Osteoblast (primary cell): Measurements from ENCODE around the gene LPAR1. TPM values are rescaled to one million over a fixed set of nuclear protein-coding genes. Genes with fewer than 3 reads are reported as not detected.
A peak's percentile ranks its signal among the peaks of the same experiment; 100 is the strongest.

Experiments used
- DNase-seq: peaks from one replicate; pipeline ENCODE4 v3.0.0; 2011; ENCODE audit warnings: low spot score, mixed read lengths; ENCODE audit not compliant: insufficient read length; ENCODE audit errors: missing footprints
- H2AFZ ChIP-seq: 2 replicates; pipeline ENCODE4 v1.6.0; 2011; ENCODE audit warnings: mild to moderate bottlenecking, low read length
- H3K27ac ChIP-seq: 2 replicates; pipeline ENCODE4 v1.5.1; 2011; ENCODE audit warnings: mild to moderate bottlenecking, low read depth, low read length, moderate library complexity
- H3K27me3 ChIP-seq: 2 replicates; pipeline ENCODE4 v1.6.0; 2012; ENCODE audit warnings: mild to moderate bottlenecking, control low read depth, inconsistent platforms, low read length, moderate library complexity; ENCODE audit not compliant: insufficient read depth
- H3K36me3 ChIP-seq: 2 replicates; pipeline ENCODE4 v1.5.1; 2011; ENCODE audit warnings: mild to moderate bottlenecking, low read length, control low read depth, moderate library complexity; ENCODE audit not compliant: insufficient read depth
- H3K4me1 ChIP-seq: 2 replicates; pipeline ENCODE4 v1.5.1; 2011; ENCODE audit warnings: mild to moderate bottlenecking, low read length, control low read depth, moderate library complexity; ENCODE audit not compliant: insufficient read depth
- H3K4me2 ChIP-seq: 2 replicates; pipeline ENCODE4 v1.6.0; 2011; ENCODE audit warnings: mild to moderate bottlenecking, low read length; ENCODE audit not compliant: insufficient read depth
- H3K4me3 ChIP-seq: fragments of 200-600 bp; sonication (generic); 3 replicates; pipeline ENCODE4 v1.5.1; 2012; ENCODE audit warnings: mild to moderate bottlenecking, low read length, inconsistent platforms; ENCODE audit not compliant: insufficient read depth
- H3K79me2 ChIP-seq: 2 replicates; pipeline ENCODE4 v1.6.0; 2012; ENCODE audit warnings: mild to moderate bottlenecking, low read length, control low read depth, inconsistent platforms; ENCODE audit not compliant: insufficient read depth
- H3K9me3 ChIP-seq: 2 replicates; pipeline ENCODE4 v1.5.1; 2011; ENCODE audit warnings: low read depth, low read length, control low read depth
- H4K20me1 ChIP-seq: 2 replicates; pipeline ENCODE4 v1.6.0; 2012; ENCODE audit warnings: mild to moderate bottlenecking, low read length, control low read depth; ENCODE audit not compliant: insufficient read depth
- total RNA-seq: library from RNA; depleted of rRNA; stranded (reverse); fragments of >200 nt; gene quantifications from 2 replicates; pipeline ENCODE4 v1.2.3, GENCODE V29; 2012
- TF ChIP-seq, protein P1 (sequence below): IDR thresholded peaks from 2 replicates; pipeline ENCODE4 v1.5.1; 2011; ENCODE audit warnings: mild to moderate bottlenecking, low read depth, low read length, moderate library complexity; ENCODE audit errors: extremely low read depth

Gene LPAR1
- total RNA-seq, 1 donor: 151 TPM

DNA sequence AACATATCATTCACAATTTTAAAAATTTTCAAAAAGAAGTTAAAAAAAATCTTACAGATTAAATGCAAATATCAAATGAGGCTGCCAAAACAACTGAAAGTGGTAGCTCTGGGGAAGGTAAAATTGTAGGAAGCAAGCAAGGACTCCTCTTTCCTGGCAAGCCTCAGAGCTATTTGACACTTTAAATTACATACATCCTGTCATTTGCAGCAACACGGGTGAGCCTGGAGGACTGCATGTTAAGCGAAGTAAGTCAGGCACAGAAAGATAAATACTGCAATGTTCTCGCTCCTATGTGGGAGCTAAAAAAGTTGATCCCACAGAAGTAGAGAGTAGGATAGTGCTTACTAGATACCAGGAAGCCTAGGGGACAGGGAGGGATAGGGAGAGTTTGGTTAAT lies 58.0 kb downstream of the LPAR1 start:
- Histone ChIP-seq H3K79me2 (peaks cover 92% of the 10 kb centered on the region), H3K27me3 (no peaks in the 10 kb centered on the region), H4K20me1 (peaks cover 25% of the 10 kb centered on the region), H3K36me3 (no peaks in the 10 kb centered on the region), H3K4me1 (peaks cover 32% of the 10 kb centered on the region), H3K27ac (no peak overlapping the region), H3K4me2 (no peak overlapping the region), H3K9me3 (no peaks in the 10 kb centered on the region), H3K4me3 (no peak overlapping the region), H2AFZ (no peak overlapping the region)
- TF ChIP-seq, protein P1, sequence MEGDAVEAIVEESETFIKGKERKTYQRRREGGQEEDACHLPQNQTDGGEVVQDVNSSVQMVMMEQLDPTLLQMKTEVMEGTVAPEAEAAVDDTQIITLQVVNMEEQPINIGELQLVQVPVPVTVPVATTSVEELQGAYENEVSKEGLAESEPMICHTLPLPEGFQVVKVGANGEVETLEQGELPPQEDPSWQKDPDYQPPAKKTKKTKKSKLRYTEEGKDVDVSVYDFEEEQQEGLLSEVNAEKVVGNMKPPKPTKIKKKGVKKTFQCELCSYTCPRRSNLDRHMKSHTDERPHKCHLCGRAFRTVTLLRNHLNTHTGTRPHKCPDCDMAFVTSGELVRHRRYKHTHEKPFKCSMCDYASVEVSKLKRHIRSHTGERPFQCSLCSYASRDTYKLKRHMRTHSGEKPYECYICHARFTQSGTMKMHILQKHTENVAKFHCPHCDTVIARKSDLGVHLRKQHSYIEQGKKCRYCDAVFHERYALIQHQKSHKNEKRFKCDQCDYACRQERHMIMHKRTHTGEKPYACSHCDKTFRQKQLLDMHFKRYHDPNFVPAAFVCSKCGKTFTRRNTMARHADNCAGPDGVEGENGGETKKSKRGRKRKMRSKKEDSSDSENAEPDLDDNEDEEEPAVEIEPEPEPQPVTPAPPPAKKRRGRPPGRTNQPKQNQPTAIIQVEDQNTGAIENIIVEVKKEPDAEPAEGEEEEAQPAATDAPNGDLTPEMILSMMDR: no peak
- DNase-seq: no peak

DNA sequence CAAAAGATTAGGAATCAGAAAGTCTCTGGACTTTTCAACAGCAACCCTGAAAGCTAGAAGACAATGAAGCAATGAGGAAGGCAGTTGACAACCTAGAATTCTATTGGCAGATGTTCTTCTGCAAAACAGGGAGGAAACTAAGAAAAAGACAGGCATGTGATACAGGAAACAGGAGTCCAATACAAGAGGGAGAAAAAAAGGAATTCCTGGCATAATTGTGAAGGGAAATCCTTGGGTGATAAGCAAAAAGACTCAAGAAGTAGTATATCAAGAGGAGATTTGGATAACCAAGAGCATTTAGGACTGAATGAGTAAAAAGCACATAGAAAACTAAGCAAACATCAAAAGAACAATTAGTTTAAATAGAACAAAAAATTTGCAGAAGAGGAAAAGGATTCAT lies 58.6 kb downstream of the LPAR1 start:
- DNase-seq: no peak
- H2AFZ ChIP-seq: no peak overlapping the region
- no peaks in the 10 kb centered on the region for H3K36me3 ChIP-seq
- H3K4me1 ChIP-seq: peaks cover 36% of the 10 kb centered on the region
- H3K27ac ChIP-seq: no peak overlapping the region
- no peaks in the 10 kb centered on the region for H3K9me3 ChIP-seq
- H3K4me2 ChIP-seq: no peak overlapping the region
- H3K79me2 ChIP-seq: peaks cover 92% of the 10 kb centered on the region
- H3K4me3 ChIP-seq: no peak overlapping the region
- H4K20me1 ChIP-seq: peaks cover 25% of the 10 kb centered on the region
- H3K27me3 ChIP-seq: no peaks in the 10 kb centered on the region
- TF ChIP-seq, protein P1: no peak

DNA sequence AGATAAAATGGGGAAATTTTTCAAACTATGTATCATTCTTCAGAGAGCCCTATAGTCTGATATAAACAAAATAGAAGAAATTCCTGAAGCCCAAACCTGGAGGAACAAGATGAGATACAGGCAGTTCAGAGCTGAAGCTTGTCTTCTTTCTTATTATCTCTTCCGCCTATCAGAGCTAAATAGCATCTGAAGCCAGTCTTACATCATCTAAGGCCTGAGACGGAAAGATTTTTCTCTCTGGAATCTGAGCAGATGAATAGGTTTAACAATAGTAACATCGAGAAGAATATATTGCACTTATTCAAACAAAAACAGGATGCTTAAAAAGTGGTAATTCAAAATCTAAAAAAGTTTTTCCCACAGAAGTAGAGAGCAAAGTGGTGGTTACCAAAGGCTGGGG lies 59.8 kb downstream of the LPAR1 start:
- H3K4me1 ChIP-seq: peaks cover 36% of the 10 kb centered on the region
- H3K36me3 ChIP-seq: no peaks in the 10 kb centered on the region
- H3K4me2 ChIP-seq: no peak overlapping the region
- no peak overlapping the region for H3K27ac ChIP-seq
- H3K4me3 ChIP-seq: no peak overlapping the region
- no peak overlapping the region for H2AFZ ChIP-seq
- TF ChIP-seq, protein P1: no peak
- H3K27me3 ChIP-seq: no peaks in the 10 kb centered on the region
- no peak for DNase-seq
- no peaks in the 10 kb centered on the region for H3K9me3 ChIP-seq
- H4K20me1 ChIP-seq: peaks cover 25% of the 10 kb centered on the region
- H3K79me2 ChIP-seq: peaks cover 91% of the 10 kb centered on the region

DNA sequence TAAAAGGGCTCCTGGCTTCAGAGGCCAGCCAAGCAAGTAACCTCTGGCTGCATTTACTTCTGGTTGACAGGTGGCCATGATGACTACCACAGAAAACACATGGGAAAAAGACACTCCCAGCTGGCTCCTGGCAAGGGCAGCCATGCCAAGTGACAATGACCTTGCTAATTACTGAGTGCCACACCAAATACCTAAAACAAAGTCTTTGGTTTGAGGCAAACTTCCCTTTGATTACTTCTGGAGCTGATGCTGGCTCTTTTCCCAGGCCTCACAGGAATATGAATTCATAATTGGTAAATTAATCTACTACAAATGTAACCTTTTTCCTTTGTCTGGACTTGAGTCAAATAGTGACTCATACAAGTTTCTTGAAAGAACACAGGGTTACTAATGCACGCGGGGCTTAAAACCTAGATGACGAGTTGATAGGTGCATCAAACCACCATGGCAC lies 61.0 kb downstream of the LPAR1 start:
- Histone ChIP-seq H3K4me3 (no peak overlapping the region), H3K9me3 (no peaks in the 10 kb centered on the region), H3K79me2 (peaks cover 93% of the 10 kb centered on the region), H2AFZ (no peak overlapping the region), H4K20me1 (peaks cover 25% of the 10 kb centered on the region), H3K4me2 (peak overlapping the region; percentile 13), H3K4me1 (peaks cover 36% of the 10 kb centered on the region), H3K27me3 (no peaks in the 10 kb centered on the region), H3K27ac (peak overlapping the region; percentile 24), H3K36me3 (peaks cover 10% of the 10 kb centered on the region)
- TF ChIP-seq, protein P1: no peak
- DNase-seq: no peak
